ES-I3 (cell line): Measurements from ENCODE around the gene UNC13C.

Experiments used
- H3K36me3 ChIP-seq: 2 replicates; pipeline ENCODE4 v1.6.1; 2013; ENCODE audit warnings: mild to moderate bottlenecking, low read length, control low read depth, moderate library complexity; ENCODE audit not compliant: insufficient read depth
- H3K4me1 ChIP-seq: 2 replicates; pipeline ENCODE4 v1.6.1; 2013; ENCODE audit warnings: mild to moderate bottlenecking, control low read depth, low read length; ENCODE audit not compliant: insufficient read depth
- H3K9ac ChIP-seq: 2 replicates; pipeline ENCODE4 v1.6.1; 2013; ENCODE audit warnings: low read depth, mild to moderate bottlenecking, low read length, moderate library complexity
- H3K9me3 ChIP-seq: 2 replicates; pipeline ENCODE4 v1.6.1; 2013; ENCODE audit warnings: mild to moderate bottlenecking, low read length, moderate library complexity; ENCODE audit not compliant: control insufficient read depth, insufficient read depth

UNC13C gene

DNA sequence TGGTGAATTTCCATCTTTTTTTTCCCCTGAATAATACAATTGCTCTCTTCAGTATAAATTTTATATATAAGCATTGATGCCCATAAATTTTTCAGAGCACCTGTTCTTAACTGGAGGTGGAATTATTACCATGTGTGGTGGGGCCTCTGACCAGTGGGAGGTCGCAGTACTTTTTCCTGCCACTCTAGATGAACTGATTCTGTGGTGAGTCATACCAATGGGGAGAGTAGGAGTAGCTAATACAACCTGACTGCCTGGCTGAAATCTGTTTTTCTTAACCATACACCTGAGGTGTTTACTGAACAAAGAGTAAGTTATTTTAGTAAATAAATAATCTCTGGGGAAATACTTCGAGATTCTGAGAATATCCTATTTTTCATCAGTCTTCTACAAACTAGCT lies 67.2 kb downstream of the UNC13C start:
- no peaks in the 10 kb centered on the region for H3K36me3 ChIP-seq
- no peaks in the 10 kb centered on the region for H3K9me3 ChIP-seq
- no peaks in the 10 kb centered on the region for H3K4me1 ChIP-seq
- H3K9ac ChIP-seq = no peak overlapping the region

GRCh38 chr15:54046093-54046492 lies 67.9 kb downstream of the UNC13C start:
- H3K9me3 ChIP-seq = no peaks in the 10 kb centered on the region

GRCh38 chr15:54064365-54064764 lies 86.1 kb downstream of the UNC13C start:
- no peaks in the 10 kb centered on the region for H3K36me3 ChIP-seq
- H3K9ac ChIP-seq = no peak overlapping the region
- H3K4me1 ChIP-seq = no peaks in the 10 kb centered on the region
- no peaks in the 10 kb centered on the region; the same call in 1 of the 2 replicates for H3K9me3 ChIP-seq

More at GRCh38 chr15:54046093-54046492, 67.9 kb downstream of the UNC13C start:
- Histone ChIP-seq H3K9ac (no peak overlapping the region), H3K4me1 (no peaks in the 10 kb centered on the region), H3K36me3 (no peaks in the 10 kb centered on the region)

- Histone ChIP-seq H3K36me3 (no peaks in the 10 kb centered on the region), H3K4me1 (no peaks in the 10 kb centered on the region), H3K9me3 (no peaks in the 10 kb centered on the region; the same call in 1 of the 2 replicates), H3K9ac (no peak overlapping the region)
Observed at GRCh38 chr15:54066403-54066802, 88.2 kb downstream of the UNC13C start.

DNA sequence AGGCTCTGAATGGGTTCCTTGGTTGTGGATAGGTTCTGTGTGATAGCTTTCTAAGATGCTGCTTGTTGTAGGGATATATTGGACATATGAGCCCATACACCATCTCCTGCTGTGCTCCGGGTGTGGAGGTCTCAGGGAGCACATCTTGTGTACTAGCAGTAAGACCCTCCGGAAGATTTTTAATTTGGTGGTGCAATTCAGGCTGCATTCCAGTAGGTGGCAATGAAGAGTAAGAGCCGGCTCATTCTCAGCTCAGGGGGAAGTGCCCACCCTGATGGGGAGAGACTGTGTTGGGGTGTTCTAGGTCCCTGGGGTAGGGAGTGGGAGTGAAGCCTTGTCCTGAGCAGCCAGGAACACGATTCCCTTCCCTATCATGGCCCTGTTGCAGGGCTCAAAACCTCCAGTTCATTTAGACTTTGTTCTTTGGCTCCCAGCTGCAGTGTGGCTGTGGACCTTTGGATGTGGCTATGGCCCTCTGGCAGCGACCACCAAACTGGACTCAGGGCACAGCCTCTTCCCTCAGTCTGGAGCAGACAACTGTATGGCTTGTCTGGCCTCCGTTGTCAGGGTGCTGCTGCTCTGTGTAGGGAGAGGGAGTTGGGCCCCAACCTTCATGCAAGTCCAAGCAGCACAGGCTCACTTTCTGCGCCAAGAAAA lies 104.7 kb downstream of the UNC13C start:
- no peaks in the 10 kb centered on the region for H3K36me3 ChIP-seq
- no peaks in the 10 kb centered on the region for H3K4me1 ChIP-seq
- H3K9ac ChIP-seq = no peak overlapping the region
- H3K9me3 ChIP-seq = no peaks in the 10 kb centered on the region

DNA sequence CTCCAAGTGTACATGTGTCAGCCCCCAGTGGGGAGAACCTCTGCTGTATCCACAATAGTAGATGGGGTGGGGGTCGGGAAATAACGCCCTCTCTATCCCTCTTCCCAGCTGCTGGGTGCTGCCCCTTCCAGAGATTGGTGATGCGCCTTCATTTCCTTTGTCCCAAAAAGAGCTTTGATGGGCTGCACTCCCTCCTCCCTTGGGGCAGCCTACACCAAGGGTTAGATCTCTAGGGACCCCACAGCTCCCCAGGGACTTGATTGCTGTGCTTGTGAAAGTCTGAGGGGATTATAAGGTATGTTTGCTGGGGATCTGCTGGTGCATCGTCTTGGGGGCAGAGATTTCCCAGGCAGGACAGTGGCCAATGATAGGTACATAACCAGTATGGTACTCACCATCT lies 105.3 kb downstream of the UNC13C start:
- no peak overlapping the region for H3K9ac ChIP-seq
- H3K4me1 ChIP-seq = no peaks in the 10 kb centered on the region
- no peaks in the 10 kb centered on the region for H3K9me3 ChIP-seq
- H3K36me3 ChIP-seq = no peaks in the 10 kb centered on the region

DNA sequence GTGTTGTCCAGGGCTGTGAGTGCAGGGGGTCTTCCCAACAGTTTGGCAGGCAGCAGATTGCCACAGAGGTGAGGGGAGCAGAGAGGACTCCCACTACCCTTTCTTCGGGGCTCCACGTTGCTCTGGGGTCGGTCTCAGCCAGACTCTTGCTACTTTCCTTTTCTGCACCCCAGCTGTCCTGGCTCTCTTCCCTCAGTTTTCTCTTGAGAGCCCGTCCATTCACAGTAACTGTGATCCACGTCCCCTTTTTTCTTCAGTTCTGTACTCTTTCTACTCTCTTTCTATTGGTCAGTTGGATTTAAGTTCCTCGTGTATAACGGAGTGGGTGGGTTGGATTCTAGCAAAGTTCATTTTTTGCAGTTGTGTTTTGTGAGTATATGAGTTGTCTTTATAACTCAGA lies 105.8 kb downstream of the UNC13C start:
- no peaks in the 10 kb centered on the region for H3K4me1 ChIP-seq
- H3K9ac ChIP-seq = no peak overlapping the region
- H3K36me3 ChIP-seq = no peaks in the 10 kb centered on the region
- no peaks in the 10 kb centered on the region for H3K9me3 ChIP-seq

GRCh38 chr15:54088837-54089236 lies 110.6 kb downstream of the UNC13C start:
- Histone ChIP-seq H3K4me1 (no peaks in the 10 kb centered on the region), H3K9ac (no peak overlapping the region), H3K9me3 (no peaks in the 10 kb centered on the region), H3K36me3 (no peaks in the 10 kb centered on the region)

DNA sequence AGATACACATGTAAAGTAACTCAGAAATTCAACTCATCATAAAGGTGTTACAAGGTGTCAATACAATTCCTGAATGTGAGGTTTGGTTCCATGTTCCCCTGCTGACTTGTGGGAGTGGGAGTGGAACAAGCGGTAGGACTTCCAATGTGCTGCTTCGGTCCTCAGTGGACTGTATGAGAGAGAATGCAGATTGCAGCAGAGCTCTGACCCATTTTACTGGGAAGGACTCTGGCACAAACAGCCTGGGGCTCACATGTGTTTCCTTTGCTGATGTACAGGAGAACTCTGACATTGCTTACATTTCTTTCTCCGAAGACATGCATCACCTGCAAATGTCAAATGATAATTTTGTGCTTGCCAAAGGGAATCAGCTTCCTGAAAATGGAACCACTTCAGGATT lies 111.5 kb downstream of the UNC13C start:
- Histone ChIP-seq H3K9me3 (no peaks in the 10 kb centered on the region), H3K9ac (no peak overlapping the region), H3K36me3 (no peaks in the 10 kb centered on the region), H3K4me1 (no peaks in the 10 kb centered on the region)

GRCh38 chr15:54091651-54092050 lies 113.4 kb downstream of the UNC13C start:
- no peaks in the 10 kb centered on the region for H3K4me1 ChIP-seq
- no peaks in the 10 kb centered on the region for H3K36me3 ChIP-seq
- H3K9me3 ChIP-seq = no peaks in the 10 kb centered on the region
- no peak overlapping the region for H3K9ac ChIP-seq

GRCh38 chr15:54094661-54095060 lies 116.4 kb downstream of the UNC13C start:
- H3K9me3 ChIP-seq = no peaks in the 10 kb centered on the region
- no peak overlapping the region for H3K9ac ChIP-seq
- H3K4me1 ChIP-seq = no peaks in the 10 kb centered on the region
- no peaks in the 10 kb centered on the region for H3K36me3 ChIP-seq

GRCh38 chr15:54097019-54097418 lies 118.8 kb downstream of the UNC13C start:
- H3K4me1 ChIP-seq = no peaks in the 10 kb centered on the region
- H3K36me3 ChIP-seq = no peaks in the 10 kb centered on the region
- H3K9me3 ChIP-seq = no peaks in the 10 kb centered on the region
- no peak overlapping the region for H3K9ac ChIP-seq

DNA sequence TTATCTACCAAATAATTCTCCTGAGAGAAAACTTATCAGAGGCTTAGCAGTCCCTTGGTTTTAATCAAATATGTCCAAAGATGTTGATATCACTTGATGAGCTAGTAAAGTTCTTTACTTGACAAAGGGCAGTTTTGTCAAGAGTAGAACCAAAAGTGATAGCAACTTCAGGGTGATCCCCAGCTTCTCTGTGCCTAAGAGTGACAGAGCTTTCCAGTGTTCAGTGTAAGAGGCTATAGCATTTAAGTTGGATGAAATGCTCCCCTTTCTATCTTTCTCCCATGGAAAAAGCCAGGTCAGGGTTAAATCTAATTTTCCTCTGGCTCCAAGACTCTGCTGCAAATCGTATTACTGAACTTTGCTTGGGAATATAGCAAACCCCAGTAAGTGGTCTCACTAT lies 120.8 kb downstream of the UNC13C start:
- Histone ChIP-seq H3K9ac (no peak overlapping the region), H3K36me3 (no peaks in the 10 kb centered on the region), H3K4me1 (no peaks in the 10 kb centered on the region), H3K9me3 (no peaks in the 10 kb centered on the region)

- H3K4me1 ChIP-seq = no peaks in the 10 kb centered on the region
- H3K9me3 ChIP-seq = no peaks in the 10 kb centered on the region
- no peaks in the 10 kb centered on the region for H3K36me3 ChIP-seq
- H3K9ac ChIP-seq = no peak overlapping the region
Observed at GRCh38 chr15:54101664-54102270, 123.5 kb downstream of the UNC13C start.

DNA sequence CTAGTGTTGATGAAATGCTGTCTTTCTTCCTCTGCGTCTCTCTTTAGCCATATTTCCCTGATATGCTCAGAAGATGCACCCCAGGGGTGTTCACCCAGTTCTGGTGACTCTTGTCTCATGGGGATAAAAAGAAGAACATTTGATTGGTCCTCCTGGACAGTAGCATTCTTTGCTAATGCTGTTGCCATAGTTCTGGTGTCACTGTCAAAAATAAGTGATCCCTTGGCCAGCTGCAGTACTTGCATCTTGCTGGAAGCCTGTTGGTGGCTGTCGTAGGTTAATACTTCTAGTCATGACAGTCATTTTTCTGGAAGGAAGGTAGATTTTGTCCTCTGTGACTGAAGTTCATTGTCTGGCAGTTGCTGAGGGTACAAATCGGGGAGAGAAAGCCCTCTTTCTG lies 124.5 kb downstream of the UNC13C start:
- Histone ChIP-seq H3K9me3 (no peaks in the 10 kb centered on the region), H3K36me3 (no peaks in the 10 kb centered on the region), H3K9ac (no peak overlapping the region), H3K4me1 (no peaks in the 10 kb centered on the region)
